ENCODE measurements around the gene RBM17.
"Not testable (repeated sequence)": the region's sequence is repeated elsewhere in the genome, so short reads cannot be mapped to it uniquely, and the experiment has no call there.

The RBM17 gene

DNA sequence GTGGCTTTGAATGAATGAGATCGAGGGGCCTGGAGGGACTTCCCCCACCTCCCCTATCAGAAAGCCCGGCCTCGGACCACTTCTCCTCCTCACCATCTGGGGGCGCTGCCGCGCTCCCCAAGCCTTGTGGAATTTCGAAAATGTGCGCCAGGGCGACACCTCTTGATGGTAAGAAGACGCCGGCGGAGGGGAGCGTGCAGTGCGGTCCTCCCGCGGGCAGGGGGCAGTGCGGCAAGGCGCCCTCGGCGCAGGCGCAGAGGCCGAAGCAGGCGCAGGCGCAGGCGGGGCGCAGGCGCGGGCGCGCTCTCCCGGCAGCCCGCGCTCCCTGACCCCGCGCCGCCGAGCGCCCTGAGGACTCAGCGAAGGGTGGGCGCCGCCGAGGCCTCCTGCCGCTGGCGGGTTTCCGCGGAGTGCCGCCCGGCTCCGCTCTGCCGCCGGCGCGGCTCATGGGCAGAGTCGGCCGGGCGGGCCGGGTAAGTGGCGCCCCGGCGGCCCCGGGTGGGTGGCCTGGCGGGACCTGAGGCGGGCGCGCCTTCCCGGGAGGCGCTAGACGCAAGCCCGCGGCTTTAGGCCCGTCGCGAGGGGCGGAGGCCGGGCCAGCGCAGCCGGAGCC lies at the start of gene RBM17:
TSS of gene RBM17 (plus strand) at position 314 of the 613 bp plus-strand sequence. CDS start 8,032 bp downstream, outside the sequence.
- DNase-seq = peak; percentile 89

DNA sequence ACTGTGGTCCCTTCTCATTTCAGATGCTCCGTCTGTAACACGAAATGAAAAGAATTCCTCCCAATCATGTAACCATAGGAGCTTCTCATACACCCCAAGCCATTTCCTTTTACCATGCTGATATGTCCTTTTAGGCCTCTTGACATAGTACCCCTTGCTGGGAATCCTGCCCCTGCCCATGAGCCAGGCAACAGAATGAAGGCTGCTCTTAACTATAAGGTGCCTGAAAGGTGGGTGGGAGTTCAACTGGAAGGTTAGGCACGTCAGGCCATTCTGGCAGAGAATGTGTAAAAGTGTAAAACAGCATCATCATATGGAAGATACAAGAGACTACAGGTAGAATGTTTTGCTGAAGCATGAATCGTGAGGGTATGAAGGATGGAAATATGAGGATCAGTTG lies 49.1 kb upstream of the RBM17 start:
- DNase-seq = no peak

GRCh38 chr10:6040205-6040604 lies 48.6 kb upstream of the RBM17 start:
- DNase-seq = no peak

DNA sequence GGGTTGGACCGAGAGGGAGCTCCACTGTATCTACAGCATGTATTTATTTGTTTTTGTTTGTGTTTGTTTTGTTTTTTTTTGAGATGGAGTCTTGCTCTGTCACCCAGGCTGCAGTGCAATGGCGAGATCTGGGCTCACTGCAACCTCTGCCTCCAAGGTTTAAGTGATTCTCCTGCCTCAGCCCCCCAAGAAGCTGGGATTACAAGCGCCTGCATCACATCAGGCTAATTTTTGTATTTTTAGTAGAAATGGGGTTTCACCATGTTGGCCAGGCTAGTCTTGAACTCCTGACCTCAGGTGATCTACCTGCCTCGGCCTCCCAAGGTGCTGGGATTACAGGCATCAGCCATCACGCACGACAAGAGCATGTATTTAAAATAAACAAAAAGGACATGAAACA lies 45.5 kb upstream of the RBM17 start:
- DNase-seq = not testable (repeated sequence)

- DNase-seq = no peak
Observed at GRCh38 chr10:6044060-6044459, 44.8 kb upstream of the RBM17 start.

DNA sequence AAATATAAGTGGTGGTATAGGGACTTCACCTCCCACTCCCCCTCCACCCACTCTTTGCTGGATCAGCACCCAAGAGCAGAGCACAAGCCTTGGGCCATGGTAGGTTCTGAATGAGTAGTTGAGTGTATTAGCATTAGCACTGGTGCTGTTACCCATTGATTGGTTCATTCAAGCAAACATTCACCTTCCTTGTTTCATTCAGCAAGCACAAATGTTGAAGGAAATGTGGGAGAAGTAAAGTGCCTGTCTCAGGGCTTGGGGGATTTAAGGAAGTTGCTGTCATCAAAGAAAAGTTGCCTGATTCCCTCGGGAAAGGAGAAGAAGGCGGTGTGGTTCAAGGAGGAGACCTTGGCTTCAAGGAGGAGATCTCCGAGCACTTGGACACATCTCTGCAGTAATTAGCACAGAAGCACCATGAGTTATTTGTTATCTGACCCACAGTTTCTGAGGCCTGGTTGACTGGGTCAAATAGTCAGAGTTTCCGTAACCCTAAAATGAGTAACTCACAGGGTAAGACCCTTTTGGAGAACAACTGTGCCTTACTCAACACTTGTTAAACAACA lies 44.0 kb upstream of the RBM17 start:
- no peak for DNase-seq

DNA sequence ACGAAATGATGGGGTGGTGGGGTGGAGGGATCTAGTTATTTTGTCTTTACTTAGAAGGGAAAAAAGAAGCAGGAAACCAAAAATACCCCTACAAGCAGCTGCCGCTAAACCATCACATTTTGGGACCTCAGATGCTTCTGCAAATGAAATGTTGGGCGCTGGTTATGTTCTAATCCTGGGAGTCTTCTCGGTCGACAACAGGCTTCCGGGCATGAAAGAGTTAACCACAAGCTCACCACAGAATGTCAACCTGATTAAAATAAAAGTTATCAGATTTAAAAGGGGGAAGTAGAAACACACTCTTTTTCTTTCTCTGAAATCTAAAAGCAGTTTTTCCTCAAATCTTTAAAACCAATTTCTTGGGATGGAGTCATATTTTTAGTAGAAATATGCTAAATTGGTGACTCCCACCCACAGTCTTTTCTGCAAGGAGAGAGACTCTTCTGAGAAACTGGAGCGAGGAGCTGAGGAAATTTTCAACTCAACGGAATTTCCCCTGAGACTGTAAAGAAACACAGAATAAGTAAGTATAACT lies 43.5 kb upstream of the RBM17 start:
- no peak for DNase-seq

- DNase-seq = no peak
Observed at GRCh38 chr10:6045878-6046772, 42.7 kb upstream of the RBM17 start.

- DNase-seq = no peak
Observed at GRCh38 chr10:6046773-6047611, 41.8 kb upstream of the RBM17 start.

DNA sequence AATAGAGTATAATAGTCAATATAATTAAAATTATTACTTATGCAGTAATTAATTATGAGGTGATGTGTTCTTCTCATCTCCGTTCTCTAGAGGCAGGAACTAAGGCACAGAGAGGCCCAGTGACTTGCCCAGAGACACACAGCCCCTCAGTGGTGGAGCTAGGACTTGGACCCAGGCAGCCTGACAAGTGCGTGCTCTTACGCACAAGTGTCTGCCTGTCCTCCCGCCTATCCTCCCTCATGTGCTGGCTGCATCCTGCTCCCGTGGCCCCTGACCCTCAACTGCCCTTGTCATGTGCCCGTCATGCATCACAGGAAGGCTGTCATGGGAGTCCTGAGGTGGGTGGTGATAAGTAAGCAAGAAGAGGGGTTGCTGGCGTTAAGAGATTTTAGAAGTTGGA lies 41.0 kb upstream of the RBM17 start:
- no peak for DNase-seq

DNA sequence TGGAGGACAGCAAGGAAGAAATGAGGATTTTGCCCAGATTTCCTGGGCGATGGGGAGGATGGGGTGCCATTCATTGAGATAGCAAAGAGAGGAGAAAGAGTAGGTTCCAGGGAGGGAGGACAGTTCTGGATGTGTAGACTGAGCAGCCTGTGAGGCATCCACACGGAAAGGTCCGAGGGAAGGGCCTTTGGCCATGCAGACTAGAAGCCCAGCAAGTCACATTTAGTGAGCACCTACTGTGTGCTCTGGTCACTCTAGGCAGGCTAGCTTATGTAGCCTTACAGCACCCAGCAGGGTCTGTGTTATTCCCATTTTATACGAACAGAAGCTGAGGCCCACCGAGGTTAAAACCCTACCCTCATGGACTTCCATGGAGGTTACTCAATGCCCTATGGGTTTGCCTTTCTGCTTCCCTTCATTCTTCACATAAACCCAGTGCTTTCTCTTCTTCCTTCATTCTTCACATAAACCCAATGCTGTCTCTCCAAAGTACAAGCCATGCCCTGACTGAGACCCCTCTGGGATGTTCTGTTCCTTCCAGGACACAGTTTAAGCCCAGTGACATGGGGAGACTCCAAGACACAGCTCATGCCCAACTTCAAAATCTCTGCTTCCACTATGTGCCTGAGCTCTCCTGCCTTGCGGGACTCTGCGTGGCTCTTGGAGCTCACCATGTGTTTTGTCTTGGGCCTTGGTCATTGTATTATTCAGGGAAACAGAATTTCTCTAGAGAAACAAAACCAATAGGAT lies 40.4 kb upstream of the RBM17 start:
- no peak for DNase-seq

DNA sequence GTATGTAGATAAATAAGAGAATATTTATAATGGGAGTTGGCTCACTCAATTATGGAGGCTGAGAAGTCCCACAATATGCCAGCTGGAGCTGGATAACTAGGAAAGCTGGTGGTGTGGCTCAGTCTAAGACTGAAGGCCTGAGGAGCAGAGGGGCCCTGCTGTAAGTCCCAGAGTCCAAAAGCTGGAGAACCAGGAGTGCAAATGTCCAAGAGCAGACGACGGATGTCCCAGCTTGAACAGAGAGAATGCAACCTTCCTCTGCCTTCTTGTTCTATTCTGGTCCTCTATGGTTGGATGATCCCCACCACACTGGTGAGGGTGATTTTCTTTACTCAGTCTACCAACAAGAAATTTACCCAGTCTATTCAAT lies 39.8 kb upstream of the RBM17 start:
- no peak for DNase-seq

DNA sequence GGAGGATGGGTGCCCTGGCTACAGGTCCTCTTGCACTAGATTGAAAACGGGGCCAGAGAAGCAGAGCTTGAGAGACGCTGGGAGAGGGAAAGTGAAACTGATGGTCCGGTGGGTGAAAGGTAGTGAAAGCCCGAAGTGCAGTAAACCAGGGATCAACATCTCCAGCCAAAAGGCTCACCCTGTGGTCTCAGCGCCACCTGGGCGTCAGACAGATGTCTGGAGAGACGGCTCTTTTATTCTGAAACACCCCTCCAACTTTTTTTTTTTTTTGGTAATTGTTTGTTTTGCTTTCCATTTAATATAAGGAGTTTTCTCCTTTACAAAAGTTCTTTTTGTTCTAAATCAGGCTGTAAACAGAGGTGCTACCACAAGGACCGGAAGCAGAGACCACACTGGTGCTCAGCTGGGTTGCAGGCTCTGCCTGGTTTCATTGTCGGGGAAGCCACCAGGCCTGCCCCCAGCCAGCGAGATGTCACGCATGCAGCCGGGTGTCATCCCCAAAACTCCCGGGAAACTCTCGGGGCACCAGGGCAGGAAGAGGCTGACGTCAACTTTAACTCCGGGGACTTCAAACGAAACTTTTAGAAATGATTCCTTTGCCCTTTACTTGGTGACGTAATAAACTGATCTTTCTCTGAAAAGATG lies 37.9 kb upstream of the RBM17 start:
- DNase-seq = no peak

DNA sequence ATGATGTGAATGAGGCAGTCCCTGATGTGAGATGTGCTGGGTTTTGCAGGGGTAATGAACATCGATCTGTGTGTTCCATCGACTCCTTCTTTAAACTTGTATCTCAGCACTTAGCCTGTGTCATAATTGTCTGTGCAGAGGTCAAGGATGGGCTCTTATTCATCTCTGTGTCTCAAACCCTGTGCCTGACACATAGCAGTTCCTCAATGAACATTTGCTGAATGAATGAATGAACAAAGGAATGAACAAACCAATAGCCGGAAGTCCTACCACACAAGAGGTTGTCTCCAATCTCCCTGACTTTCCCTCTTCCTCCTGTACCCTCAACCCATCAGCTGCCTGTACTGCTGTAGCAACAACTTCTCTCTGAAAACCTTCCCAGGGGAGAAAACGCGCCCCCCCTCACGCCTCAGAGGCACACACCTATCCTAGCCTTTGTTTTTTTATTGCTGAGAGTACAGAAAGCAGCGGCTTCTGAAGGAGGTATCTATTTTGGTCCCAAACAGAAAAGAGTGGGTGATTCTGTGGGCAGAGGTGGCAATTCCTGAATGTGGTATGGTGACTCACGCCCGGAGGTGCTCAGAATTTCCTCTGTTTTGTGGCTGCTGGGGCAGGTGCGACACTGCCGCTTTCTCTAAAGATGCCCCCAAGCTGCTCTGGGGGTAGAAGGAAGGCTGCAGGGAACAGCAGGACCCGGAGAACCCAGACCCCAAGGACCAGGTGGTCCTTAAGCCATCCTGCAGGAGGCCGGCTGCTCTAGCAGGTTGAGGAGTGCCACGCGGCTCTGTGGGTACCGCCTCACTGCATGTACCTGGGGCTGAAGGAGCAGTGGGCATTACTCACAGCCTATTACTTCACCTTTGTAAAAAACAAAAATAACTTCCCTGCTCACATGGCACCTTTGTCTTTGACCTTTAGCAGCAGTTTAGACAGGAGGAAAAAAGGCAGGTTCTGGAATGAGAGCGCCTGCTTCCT lies 36.3 kb upstream of the RBM17 start:
- no peak for DNase-seq

DNA sequence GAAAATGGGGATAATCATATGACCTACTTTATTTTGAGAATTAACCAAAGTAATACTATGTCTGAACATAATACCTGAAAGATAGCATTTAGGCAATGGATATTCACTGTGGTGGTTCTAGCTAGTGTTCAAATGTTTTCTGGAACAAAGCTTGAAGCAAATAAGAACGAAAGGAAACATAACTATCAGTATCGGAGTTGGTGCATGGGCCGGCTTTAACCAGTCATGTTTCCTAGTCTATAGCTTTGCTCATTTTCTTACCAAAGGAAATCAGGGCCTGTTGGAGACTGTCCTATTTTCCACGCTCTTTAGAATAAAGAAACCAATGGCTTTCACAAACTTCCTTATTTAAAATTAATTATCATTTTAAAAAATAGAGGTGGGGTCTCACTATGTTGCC lies 35.5 kb upstream of the RBM17 start:
- no peak for DNase-seq

GRCh38 chr10:6053816-6054631 lies 34.8 kb upstream of the RBM17 start:
- no peak for DNase-seq

DNA sequence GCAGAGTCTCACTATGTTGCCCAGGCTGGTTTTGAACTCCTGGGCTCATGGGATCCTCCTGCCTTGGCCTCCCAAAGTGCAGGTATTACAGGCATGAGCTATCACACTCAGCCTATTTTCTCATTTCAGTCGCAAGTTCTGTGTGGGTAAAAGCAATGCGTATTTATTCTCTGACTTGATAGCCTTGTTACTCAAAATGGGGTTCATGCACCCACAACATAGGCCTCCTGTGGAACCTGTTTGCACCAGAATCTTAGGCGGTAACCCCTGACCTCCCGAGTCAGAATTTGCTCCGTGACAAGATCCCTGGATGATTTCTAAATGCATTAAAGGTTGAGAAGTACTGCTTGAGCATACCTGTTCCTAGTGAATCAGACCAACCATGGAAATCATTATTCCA lies 34.0 kb upstream of the RBM17 start:
- no peak for DNase-seq

DNA sequence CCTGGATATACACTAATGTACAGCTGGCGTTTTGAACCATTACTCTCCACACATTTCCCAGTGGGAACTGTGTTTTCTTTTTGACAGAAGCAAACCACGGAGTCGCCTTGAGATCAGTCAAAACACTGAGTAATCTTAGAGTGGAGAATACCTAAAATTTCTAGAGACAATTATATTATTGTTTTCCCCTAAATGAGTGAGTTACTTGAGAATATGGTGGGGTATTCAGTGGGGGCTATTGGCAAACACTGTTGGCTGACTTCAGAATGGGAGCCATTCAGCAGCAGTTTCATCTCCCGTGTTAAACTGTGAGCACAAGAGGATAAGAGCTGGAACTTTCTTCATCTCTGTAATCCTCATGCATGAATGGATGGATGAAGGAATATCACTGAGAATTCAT lies 32.9 kb upstream of the RBM17 start:
- no peak for DNase-seq

GRCh38 chr10:6056411-6057135 lies 32.3 kb upstream of the RBM17 start:
- DNase-seq = no peak

Data from NCI-H1436 (cell line).